CD4-positive, alpha-beta T cell (primary cell): Measurements from ENCODE around the gene TES. TPM values are rescaled to one million over a fixed set of nuclear protein-coding genes. Genes with fewer than 3 reads are reported as not detected.
A peak's percentile ranks its signal among the peaks of the same experiment; 100 is the strongest.

Source experiments
- ATAC-seq: fragments of 200-7000 bp; cut with Tn5 transposase; one replicate; pipeline ENCODE4 v1.10.0; 2022; ENCODE audit warnings: mild to moderate bottlenecking; ENCODE audit not compliant: poor library complexity
- CTCF ChIA-PET: fragments of 350-600 bp; sonication (Branson Sonifier 250); formaldehyde crosslinking; loops from one replicate; lab custom pipeline; 2021; ENCODE audit warnings: antibody characterized with exemption, inconsistent platforms; lab: Charles Lee
- POLR2A ChIA-PET: fragments of 350-600 bp; sonication (Branson Sonifier 250); formaldehyde crosslinking; loops from one replicate; lab custom pipeline; 2021; ENCODE audit warnings: antibody characterized with exemption, inconsistent platforms; lab: Charles Lee
- DNase-seq, 14 experiments: peaks; one replicate each; pipeline ENCODE4 v3.0.0-alpha.2; 2013 to 2020; ENCODE audit warnings: mixed read lengths in 2 of 14
- H3K27ac ChIP-seq, 2 donors: one replicate each; pipeline versions ENCODE4 v1.5.1 to v1.7.0; 2013; ENCODE audit warnings: low read length in 2 of 2, low read depth in 1 of 2, mild to moderate bottlenecking in 1 of 2
- H3K27me3 ChIP-seq, 2 experiments: 1 replicate in 1 of 2; 2 replicates in 1 of 2; pipeline versions ENCODE4 v1.6.1 to v1.7.0; 2013; ENCODE audit warnings: low read length in 2 of 2, control low read depth in 1 of 2, mild to moderate bottlenecking in 1 of 2, moderate library complexity in 1 of 2; ENCODE audit not compliant: insufficient read depth in 2 of 2, control insufficient read depth in 1 of 2
- H3K36me3 ChIP-seq: one replicate; pipeline ENCODE4 v1.6.1; 2013; ENCODE audit warnings: low read length, control low read depth; ENCODE audit not compliant: insufficient read depth
- H3K4me1 ChIP-seq: one replicate; pipeline ENCODE4 v1.6.1; 2013; ENCODE audit warnings: low read length, control low read depth; ENCODE audit not compliant: insufficient read depth
- H3K4me3 ChIP-seq: one replicate; pipeline ENCODE4 v1.5.1; 2013; ENCODE audit warnings: mild to moderate bottlenecking, low read length, moderate library complexity
- H3K9me3 ChIP-seq, 2 experiments: 1 replicate in 1 of 2; 2 replicates in 1 of 2; pipeline versions ENCODE4 v1.6.1 to v1.7.0; 2013; ENCODE audit warnings: low read length in 2 of 2, mild to moderate bottlenecking in 2 of 2, control low read depth in 1 of 2, moderate library complexity in 1 of 2; ENCODE audit not compliant: control insufficient read depth in 1 of 2, insufficient read depth in 1 of 2
- H3K27ac Mint-ChIP-seq: one replicate; pipeline ENCODE4 v1.8.0; 2020; ENCODE audit warnings: mixed read lengths
- H3K27me3 Mint-ChIP-seq: one replicate; pipeline ENCODE4 v1.8.0; 2021; ENCODE audit warnings: mixed read lengths
- H3K36me3 Mint-ChIP-seq: one replicate; pipeline ENCODE4 v1.8.0; 2021; ENCODE audit warnings: low read depth, mixed read lengths
- H3K4me1 Mint-ChIP-seq: one replicate; pipeline ENCODE4 v1.8.0; 2021; ENCODE audit warnings: low read depth, mixed read lengths
- H3K4me3 Mint-ChIP-seq: one replicate; pipeline ENCODE4 v1.8.0; 2020; ENCODE audit warnings: mild to moderate bottlenecking, mixed read lengths
- H3K9me3 Mint-ChIP-seq: one replicate; pipeline ENCODE4 v1.8.0; 2020; ENCODE audit warnings: mixed read lengths
- intact Hi-C, 2 experiments: fragments of 100-400 bp; cut with DNase I in 1 of 2; cut with micrococcal nuclease in 1 of 2; formaldehyde crosslinking; loops; one replicate each; pipeline versions ENCODE4 v1.15.1 to v1.9.0; 2023 to 2025; cut with DNase I, micrococcal nuclease
- total RNA-seq, 174 experiments: library from RNA in 2 of 174; stranded (reverse) in 2 of 174; gene quantifications; one replicate each; pipeline ENCODE4 v1.2.3 and lab custom pipeline; 2021 to 2026
- TF ChIP-seq, protein P1 (sequence below): fragments of 200-600 bp; IDR thresholded peaks from one replicate; pipeline ENCODE4 v1.8.0; 2022; ENCODE audit warnings: antibody characterized with exemption, mild to moderate bottlenecking

Gene TES
- total RNA-seq, 2 experiments from 2014 or later, result 114 to 120 TPM

DNA sequence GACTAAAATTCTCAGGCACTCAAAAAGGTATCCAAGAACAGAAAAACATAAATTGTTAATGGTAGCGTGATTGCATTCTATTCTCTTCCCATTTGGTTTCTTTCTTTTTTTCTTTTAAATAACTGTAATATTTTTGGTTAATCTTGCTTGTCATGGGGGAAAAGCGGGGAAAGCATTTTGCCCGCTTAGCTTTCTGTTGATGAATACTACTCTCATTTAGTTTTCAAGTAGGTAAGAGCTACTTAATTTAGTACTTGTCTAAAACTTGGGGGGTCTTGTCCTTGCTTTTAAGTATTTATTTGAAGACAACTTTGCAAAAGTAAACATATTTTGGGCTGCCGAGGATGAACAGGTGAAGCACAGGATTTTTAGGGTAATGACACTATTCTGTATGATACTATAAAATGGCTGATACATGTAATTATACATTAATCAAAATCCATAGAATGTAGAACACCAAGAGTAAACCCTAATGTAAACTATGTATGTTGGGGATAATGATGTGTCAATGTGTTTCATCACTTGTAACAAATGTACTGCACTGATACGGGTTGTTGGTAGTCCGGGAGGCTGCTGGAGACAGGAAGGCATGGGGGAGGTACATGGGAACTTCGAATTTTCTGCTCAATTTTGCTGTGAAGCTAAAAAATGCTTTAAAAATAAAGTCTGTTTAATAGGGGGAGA is 1.7 kb downstream of the TES start:
- Histone ChIP-seq H3K9me3 (no peaks in the 10 kb centered on the region), H3K4me1 (peaks cover 22% of the 10 kb centered on the region), H3K36me3 (no peaks in the 10 kb centered on the region), H3K27ac (peak overlapping the region; percentile 79 to 93), H3K4me3 (peak overlapping the region; percentile 62), H3K27me3 (no peaks in the 10 kb centered on the region)
- peaks cover 26% of the 10 kb centered on the region for H3K36me3 Mint-ChIP-seq
- H3K4me1 Mint-ChIP-seq, result peaks cover 69% of the 10 kb centered on the region
- CTCF ChIA-PET, result interaction anchor here (1.6 to 4.5 kb wide), 4 partner anchors 14 to 46 kb away, joined by 3 to 34 read pairs (median 16); no protein-coding TSS in a partner anchor
- POLR2A ChIA-PET, result interaction anchor here (0.6 to 6.3 kb wide), 11 partner anchors 8 to 31 kb away, joined by 3 to 117 read pairs (median 9); no protein-coding TSS in a partner anchor
- peak in 3 of 14 experiments; percentile 26 to 41 (median 31) for DNase-seq
- no peak for ATAC-seq
- intact Hi-C loops, result loop anchor here (1.0 to 10.0 kb wide), 4 partner anchors 13 to 1973 kb away; partner anchors contain the start of gene LSM8 (in 1 of the 2)
- peak overlapping the region; percentile 98 for H3K4me3 Mint-ChIP-seq
- TF ChIP-seq, protein P1, sequence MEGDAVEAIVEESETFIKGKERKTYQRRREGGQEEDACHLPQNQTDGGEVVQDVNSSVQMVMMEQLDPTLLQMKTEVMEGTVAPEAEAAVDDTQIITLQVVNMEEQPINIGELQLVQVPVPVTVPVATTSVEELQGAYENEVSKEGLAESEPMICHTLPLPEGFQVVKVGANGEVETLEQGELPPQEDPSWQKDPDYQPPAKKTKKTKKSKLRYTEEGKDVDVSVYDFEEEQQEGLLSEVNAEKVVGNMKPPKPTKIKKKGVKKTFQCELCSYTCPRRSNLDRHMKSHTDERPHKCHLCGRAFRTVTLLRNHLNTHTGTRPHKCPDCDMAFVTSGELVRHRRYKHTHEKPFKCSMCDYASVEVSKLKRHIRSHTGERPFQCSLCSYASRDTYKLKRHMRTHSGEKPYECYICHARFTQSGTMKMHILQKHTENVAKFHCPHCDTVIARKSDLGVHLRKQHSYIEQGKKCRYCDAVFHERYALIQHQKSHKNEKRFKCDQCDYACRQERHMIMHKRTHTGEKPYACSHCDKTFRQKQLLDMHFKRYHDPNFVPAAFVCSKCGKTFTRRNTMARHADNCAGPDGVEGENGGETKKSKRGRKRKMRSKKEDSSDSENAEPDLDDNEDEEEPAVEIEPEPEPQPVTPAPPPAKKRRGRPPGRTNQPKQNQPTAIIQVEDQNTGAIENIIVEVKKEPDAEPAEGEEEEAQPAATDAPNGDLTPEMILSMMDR, result no peak
- peaks cover 5% of the 10 kb centered on the region for H3K9me3 Mint-ChIP-seq
- H3K27ac Mint-ChIP-seq, result peak overlapping the region; percentile 99
- no peaks in the 10 kb centered on the region for H3K27me3 Mint-ChIP-seq

DNA sequence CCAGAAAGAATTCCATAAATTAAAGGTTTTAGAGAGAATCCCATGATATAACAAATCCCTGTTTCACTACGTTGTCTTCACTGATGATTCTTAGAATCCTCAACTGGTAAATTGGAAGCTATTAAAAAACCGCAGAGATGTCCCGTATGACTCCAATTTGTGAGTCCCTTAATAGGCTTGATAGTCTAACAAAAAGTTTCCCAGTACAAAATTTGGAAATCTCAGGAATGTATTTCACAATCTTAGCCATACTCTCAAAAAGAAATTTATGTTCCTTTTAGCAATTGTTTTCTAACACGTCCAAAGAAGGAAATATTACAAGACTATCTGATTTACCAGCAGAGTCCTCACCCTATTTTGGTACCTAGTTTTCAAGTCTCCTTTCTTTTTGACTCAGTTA is 2.5 kb downstream of the TES start:
- no peak for ATAC-seq
- ChIA-PET CTCF (interaction anchor here (4.5 kb wide), 1 partner anchor 23 kb away, joined by 34 read pairs; no protein-coding TSS in a partner anchor), POLR2A (interaction anchor here (6.3 kb wide), 1 partner anchor 21 kb away, joined by 117 read pairs; no protein-coding TSS in a partner anchor)
- H3K4me1 ChIP-seq, result peaks cover 25% of the 10 kb centered on the region
- no peaks in the 10 kb centered on the region for H3K9me3 ChIP-seq
- TF ChIP-seq, protein P1, result no peak
- intact Hi-C loops, result loop anchor here in 1 of 2 experiments (10.0 kb wide), 1 partner anchor 1972 kb away; the partner anchor contains the start of gene LSM8
- no peaks in the 10 kb centered on the region for H3K27me3 ChIP-seq
- H3K27ac Mint-ChIP-seq, result peak overlapping the region; percentile 99
- H3K36me3 Mint-ChIP-seq, result peaks cover 26% of the 10 kb centered on the region
- H3K27me3 Mint-ChIP-seq, result no peaks in the 10 kb centered on the region
- peak overlapping the region; percentile 62 for H3K4me3 ChIP-seq
- H3K4me1 Mint-ChIP-seq, result peaks cover 78% of the 10 kb centered on the region
- no peaks in the 10 kb centered on the region for H3K9me3 Mint-ChIP-seq
- no peak for DNase-seq
- peak overlapping the region; percentile 79 to 93 for H3K27ac ChIP-seq
- no peaks in the 10 kb centered on the region for H3K36me3 ChIP-seq
- peak overlapping the region; percentile 98 for H3K4me3 Mint-ChIP-seq

DNA sequence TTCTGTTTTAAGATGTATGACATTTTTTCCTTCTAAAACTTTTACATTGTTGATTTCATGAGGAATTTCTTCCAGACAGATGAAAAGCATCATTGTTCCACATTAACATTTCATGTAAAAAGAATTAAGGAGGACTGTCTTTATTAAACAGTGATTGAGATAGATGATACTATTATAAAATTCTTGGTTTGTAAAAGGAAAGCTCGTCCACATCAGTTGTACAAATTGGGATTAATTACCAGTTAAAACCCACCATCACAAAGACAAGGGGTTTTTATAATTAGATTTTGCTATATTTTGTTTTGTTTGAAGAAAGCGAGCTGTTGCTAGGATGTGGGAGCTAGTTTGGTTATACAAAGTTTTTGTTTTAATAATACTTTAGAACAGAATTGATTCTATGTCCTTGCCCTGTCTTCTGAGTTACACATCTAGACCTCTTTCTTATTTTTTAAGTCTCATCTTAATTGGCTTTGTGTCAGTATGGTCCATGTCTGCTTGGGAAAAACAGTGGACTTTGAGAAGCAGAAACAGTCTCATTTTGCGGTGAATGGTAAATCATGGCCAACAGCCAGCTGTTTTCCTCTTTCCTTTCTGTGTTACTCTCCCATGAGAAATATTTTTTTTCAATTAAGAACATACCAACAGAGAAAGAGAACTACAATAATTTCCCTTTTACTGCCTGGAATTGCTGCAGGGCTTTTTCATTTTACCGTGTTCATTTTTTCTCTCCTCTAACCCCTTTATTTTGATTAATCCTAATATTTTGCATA is 3.2 kb downstream of the TES start:
- POLR2A ChIA-PET, result interaction anchor here (6.3 kb wide), 1 partner anchor 20 kb away, joined by 117 read pairs; no protein-coding TSS in a partner anchor
- peaks cover 78% of the 10 kb centered on the region for H3K4me1 Mint-ChIP-seq
- Histone ChIP-seq H3K36me3 (no peaks in the 10 kb centered on the region), H3K4me3 (peak overlapping the region; percentile 62), H3K4me1 (peaks cover 29% of the 10 kb centered on the region), H3K9me3 (no peaks in the 10 kb centered on the region), H3K27me3 (no peaks in the 10 kb centered on the region), H3K27ac (peak overlapping the region; percentile 79 to 93)
- no peak for DNase-seq
- no peaks in the 10 kb centered on the region for H3K27me3 Mint-ChIP-seq
- CTCF ChIA-PET, result interaction anchor here (4.5 kb wide), 1 partner anchor 22 kb away, joined by 34 read pairs; no protein-coding TSS in a partner anchor
- H3K36me3 Mint-ChIP-seq, result peaks cover 26% of the 10 kb centered on the region
- no peaks in the 10 kb centered on the region for H3K9me3 Mint-ChIP-seq
- peak overlapping the region; percentile 98 for H3K4me3 Mint-ChIP-seq
- no peak for ATAC-seq
- TF ChIP-seq, protein P1, result no peak
- peak overlapping the region; percentile 99 for H3K27ac Mint-ChIP-seq
- intact Hi-C loops, result loop anchor here in 1 of 2 experiments (10.0 kb wide), 1 partner anchor 1971 kb away; the partner anchor contains the start of gene LSM8
